HG03064 (cell line): ENCODE data around the gene RAB7A.

Experiments
- ATAC-seq: cut with Tn5 transposase; IDR thresholded peaks from one replicate; pipeline ENCODE4 v1.9.1; 2021; ENCODE audit warnings: low read depth; ENCODE audit not compliant: unreplicated experiment

The RAB7A gene

GRCh38 chr3:128786434-128787020, 60.5 kb downstream of the RAB7A start:
- no peak for ATAC-seq

- ATAC-seq = no peak
Observed at GRCh38 chr3:128787256-128788253, 61.6 kb downstream of the RAB7A start.

GRCh38 chr3:128788268-128788869, 62.4 kb downstream of the RAB7A start:
- ATAC-seq = no peak

GRCh38 chr3:128794067-128794768, 68.2 kb downstream of the RAB7A start:
- no peak for ATAC-seq

- no peak for ATAC-seq
Observed at GRCh38 chr3:128794770-128795649, 69.0 kb downstream of the RAB7A start.

GRCh38 chr3:128799653-128800052, 73.7 kb downstream of the RAB7A start:
- no peak for ATAC-seq

- no peak for ATAC-seq
Observed at GRCh38 chr3:128800241-128801187, 74.5 kb downstream of the RAB7A start.

- no peak for ATAC-seq
Observed at GRCh38 chr3:128801779-128802380, 75.9 kb downstream of the RAB7A start.

GRCh38 chr3:128803307-128803706, 77.3 kb downstream of the RAB7A start:
- no peak for ATAC-seq

GRCh38 chr3:128804017-128804810, 78.2 kb downstream of the RAB7A start:
- peak; percentile 65 for ATAC-seq

GRCh38 chr3:128804811-128805155, 78.8 kb downstream of the RAB7A start:
- no peak for ATAC-seq

GRCh38 chr3:128805772-128806171, 79.8 kb downstream of the RAB7A start:
- ATAC-seq = no peak

- no peak for ATAC-seq
Observed at GRCh38 chr3:128806588-128806987, 80.6 kb downstream of the RAB7A start.

GRCh38 chr3:128807186-128807830, 81.3 kb downstream of the RAB7A start:
- no peak for ATAC-seq

- no peak for ATAC-seq
Observed at GRCh38 chr3:128808672-128809071, 82.7 kb downstream of the RAB7A start.

- no peak for ATAC-seq
Observed at GRCh38 chr3:128813097-128813496, 87.1 kb downstream of the RAB7A start.

- ATAC-seq = no peak
Observed at GRCh38 chr3:128814060-128814459, 88.1 kb downstream of the RAB7A start.
